CD4-positive, alpha-beta T cell treated with Interleukin-12 subunit alpha and Interleukin-12 subunit beta, for 1 hour (primary cell): ENCODE results near the gene HCAR1.
"Not testable (repeated sequence)": the region's sequence is repeated elsewhere in the genome, so short reads cannot be mapped to it uniquely, and the experiment has no call there.

Experiments used
- DNase-seq: peaks from one replicate; pipeline ENCODE4 v3.0.0-alpha.2; 2020

The HCAR1 gene

DNA sequence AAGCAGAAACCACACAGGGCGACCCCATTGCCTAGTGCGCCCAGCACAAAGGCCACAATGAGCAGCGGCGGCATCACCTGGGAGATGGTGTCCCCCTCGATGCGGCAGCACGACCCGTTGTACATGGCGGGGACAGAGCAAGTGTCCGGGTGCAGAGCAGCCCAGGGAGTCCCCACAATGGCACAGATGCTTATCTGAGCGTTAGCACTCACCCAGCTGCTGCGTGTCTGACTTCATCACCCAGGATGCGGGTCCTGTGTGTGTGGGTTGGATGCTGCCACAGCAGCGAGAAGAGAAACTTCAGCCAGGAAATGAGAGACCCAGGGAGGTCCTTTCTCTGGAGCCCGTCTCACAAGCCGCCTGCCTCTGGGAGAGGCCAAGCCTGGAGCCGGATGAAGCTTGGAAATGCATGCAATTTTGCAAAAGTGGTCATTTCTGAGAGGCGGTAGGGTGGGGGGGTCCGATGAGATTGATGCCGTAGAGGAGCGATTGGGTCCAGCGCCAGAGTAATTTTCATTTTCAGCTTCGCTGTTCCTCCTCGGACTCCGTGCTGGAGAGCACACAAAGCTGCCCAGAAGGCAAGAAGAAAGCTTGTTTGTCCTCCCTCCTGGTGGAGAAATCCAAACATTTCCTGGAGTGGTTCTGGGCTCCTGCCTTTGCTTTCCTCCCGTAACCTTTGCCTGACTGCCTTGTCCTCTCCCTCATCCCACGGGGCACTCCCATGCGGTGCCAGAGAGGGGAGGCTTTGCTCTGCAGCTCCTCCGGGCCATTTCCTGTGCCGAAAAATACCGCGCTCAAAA is at the start of gene HCAR1:
Gene HCAR1, minus strand, starts transcription at position 630 of the 800 bp plus-strand sequence. Its CDS starts 505 bp downstream, at position 125.
- peak; percentile 20 for DNase-seq

DNA sequence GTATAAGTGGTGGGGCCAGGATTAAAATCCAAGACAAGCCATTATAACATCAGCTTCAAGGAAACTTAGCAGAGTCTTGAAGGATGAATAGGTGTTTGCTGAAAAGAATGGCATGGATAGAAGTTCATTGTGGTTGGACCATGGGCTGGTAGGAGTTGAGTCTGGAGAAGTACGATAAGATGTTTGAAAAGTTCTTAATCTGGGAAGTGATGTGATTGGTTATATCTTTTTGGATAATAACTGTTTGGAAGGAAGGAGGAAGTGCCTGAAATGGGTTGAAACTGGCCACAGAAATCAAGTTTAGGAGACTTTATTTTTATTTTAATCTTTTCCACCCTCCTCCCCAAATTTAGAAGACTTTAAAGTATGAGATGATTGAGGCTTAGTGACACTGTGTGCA is 26.9 kb upstream of the HCAR1 start:
- no peak for DNase-seq

DNA sequence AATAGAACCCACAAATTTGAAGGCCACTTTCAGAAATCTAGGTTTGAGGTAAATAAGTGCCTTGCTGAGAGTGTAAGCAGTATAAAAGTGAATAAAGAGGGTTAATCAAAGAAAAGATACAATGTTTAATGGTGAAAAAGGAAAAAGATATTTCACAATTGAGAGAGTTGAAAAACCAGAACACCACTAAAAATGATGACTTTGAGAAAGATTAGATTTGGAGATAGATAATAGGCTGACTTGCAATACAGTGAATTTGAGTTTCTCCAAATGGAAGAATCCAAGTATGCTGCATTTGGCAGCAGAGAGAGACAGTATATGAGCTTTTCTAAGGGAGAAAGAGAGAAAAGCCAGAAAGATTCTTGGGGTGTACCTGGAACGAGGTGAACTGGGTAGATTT is 24.1 kb upstream of the HCAR1 start:
- no peak for DNase-seq

DNA sequence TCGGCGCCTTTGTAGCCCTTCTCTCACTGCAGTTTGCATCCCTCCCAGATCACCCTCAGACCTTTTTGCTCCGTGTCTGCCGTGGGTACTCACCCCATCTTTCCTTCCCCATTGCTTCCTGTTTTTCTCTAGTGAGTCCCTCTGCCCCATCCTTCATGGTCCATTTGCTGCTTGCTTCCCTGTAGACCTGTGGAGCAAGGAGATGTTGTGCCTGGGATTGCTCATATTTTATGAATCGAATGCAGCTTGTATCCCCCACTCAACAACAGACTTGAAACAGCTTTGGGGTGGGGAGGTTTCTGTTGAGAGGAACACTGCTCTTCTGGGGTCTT is 22.6 kb upstream of the HCAR1 start:
- DNase-seq: no peak

GRCh38 chr12:122752464-122753318 is 22.0 kb upstream of the HCAR1 start, which contains the start of gene DENR:
DENR (plus strand) TSS chr12:122752824; CDS start chr12:122753702, 878 bp downstream.
- DNase-seq: peak; percentile 99

GRCh38 chr12:122750781-122751515 is 20.3 kb upstream of the HCAR1 start:
- DNase-seq: not testable (repeated sequence)

- DNase-seq: no peak
Observed at GRCh38 chr12:122749569-122750332, 19.1 kb upstream of the HCAR1 start.

GRCh38 chr12:122747224-122748135 is 16.8 kb upstream of the HCAR1 start:
- no peak for DNase-seq

- DNase-seq: no peak
Observed at GRCh38 chr12:122743895-122744525, 13.4 kb upstream of the HCAR1 start.

GRCh38 chr12:122740351-122740750 is 9.7 kb upstream of the HCAR1 start:
- no peak for DNase-seq

GRCh38 chr12:122738571-122738970 is 7.9 kb upstream of the HCAR1 start:
- no peak for DNase-seq

GRCh38 chr12:122732611-122733010 is 2.0 kb upstream of the HCAR1 start:
- no peak for DNase-seq

GRCh38 chr12:122732170-122732569 is 1.5 kb upstream of the HCAR1 start:
- DNase-seq: no peak

- DNase-seq: no peak
Observed at GRCh38 chr12:122729583-122730214, 945 bp downstream of the HCAR1 start.

DNA sequence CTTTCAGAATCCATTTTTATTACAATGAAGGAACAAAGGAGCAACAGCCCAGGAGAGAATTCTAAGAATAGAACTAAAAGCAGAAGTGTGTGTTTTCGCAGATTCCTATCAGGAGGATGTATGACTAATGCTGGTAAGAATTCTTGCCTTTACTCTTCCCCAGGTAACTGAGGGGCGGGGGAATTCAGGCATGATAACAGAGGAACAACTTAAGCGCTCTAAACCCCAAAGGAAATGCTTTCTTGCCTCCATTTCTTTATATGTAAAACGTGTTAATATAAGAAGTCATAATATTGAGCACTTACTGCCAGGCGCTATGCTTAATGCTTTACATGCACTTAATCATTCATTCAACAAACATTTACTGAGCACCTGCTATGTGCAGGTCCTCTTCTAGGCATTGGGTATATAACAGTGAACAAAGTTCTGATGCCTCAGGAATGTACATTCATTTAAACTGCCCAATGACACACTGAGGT is 4.5 kb downstream of the HCAR1 start:
- peak; percentile 15 for DNase-seq

DNA sequence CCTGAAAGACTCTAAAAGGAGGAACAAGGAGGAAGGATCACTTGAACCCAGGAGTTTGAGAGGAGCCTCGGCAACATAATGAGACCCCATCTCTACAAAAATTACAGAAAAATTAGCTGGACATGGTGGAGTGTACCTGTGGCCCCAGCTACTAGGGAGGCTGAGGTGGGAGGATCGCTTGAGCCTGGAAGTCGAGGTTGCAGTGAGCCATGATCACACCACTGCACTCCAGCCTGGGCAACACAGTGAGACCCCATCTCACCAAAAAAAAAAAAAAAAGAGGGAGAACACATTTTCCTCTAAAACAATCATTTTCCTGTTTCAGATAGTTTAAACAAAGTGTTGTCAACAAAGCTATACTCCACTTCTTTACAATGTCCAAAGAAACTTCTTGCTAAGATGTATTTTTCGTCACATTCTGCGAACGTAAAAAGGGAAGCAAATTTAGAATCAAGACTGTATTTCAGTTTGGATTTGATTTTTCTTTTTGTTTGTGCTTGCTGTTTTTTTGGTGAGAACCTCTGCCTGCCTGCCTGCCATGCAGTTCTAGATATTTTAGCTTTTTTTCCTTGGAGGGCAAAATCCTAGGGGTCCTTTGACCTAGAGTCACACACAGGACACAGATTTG is 5.1 kb downstream of the HCAR1 start:
- DNase-seq: no peak

DNA sequence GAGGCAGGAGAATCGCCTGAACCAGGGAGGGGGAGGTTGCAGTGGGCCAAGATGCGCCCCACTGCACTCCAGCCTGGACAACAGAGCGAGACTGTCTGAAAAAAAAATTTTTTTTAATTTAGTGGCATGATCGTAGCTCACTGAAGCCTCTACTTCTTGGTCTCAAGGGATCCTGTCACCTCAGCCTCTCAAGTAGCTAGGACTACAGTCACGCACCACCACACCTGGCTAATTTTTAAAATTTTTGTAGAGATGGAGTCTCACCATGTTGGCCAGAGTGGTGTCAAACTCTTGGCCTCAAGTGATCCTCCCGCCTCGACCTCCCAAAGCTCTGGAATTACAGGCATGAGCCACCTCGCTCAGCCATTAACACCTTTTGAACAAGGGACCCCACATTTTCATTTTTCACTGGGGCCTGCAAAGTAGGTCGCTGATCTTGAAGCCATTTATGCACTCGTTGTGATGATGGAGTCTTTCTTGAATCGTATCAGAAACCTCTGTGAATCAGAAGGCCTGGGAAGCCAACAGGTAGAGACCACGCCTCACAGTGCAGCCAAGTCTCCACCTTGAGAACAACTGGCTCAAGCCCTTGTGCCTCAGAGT is 5.9 kb downstream of the HCAR1 start:
- no peak for DNase-seq

DNA sequence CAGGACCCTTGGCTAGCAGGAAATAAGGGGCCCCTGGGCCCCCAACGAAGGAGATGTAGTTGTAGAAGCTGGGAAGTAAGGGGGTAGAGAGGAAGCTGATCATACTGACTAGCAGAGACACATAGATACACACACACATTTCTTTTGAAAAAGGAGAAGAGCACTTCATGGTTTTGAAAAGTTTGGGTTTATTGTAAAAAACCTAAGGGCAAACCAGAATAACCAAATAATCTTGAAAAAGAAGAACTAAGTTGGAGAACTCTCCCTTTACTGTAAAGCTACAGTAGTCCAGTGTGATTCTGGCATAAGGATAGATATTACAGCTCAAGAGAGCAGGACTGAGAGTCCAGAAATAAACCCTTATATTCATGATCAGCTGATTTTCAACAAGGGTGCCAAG is 8.3 kb downstream of the HCAR1 start:
- no peak for DNase-seq

DNA sequence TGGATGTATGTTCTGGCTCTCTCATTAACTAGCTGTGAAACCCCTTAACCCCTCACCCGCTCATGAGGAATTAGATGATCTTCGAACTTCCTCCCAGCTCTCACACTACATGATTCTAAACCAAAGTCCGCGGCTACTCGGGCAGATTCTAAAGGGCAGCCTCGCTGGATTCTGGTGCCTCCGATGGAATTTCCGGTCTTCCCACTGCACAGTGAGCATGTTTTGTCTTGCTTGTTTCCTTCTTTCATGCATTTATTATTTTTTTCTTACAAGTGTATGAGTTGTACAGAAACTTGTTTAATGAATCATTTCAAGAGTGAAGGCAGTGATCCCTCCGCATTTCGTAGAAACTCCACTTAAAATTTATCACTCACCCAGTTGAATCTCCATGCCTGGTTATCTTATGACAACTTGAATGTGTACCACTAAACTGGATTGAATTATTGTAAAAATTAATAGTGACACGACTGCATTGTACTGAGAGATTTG is 9.5 kb downstream of the HCAR1 start:
- no peak for DNase-seq
